ENCODE measurements around the gene CNP. TPM values are rescaled to one million over a fixed set of nuclear protein-coding genes. Genes with fewer than 3 reads are reported as not detected.
A peak's percentile ranks its signal among the peaks of the same experiment; 100 is the strongest.

Gene CNP
- total and polyA plus RNA-seq, 2 of the 8 experiments (the other 6 are each of a cell fraction or from before 2014, with no cell fraction given), result 21.9 to 60.6 TPM

DNA sequence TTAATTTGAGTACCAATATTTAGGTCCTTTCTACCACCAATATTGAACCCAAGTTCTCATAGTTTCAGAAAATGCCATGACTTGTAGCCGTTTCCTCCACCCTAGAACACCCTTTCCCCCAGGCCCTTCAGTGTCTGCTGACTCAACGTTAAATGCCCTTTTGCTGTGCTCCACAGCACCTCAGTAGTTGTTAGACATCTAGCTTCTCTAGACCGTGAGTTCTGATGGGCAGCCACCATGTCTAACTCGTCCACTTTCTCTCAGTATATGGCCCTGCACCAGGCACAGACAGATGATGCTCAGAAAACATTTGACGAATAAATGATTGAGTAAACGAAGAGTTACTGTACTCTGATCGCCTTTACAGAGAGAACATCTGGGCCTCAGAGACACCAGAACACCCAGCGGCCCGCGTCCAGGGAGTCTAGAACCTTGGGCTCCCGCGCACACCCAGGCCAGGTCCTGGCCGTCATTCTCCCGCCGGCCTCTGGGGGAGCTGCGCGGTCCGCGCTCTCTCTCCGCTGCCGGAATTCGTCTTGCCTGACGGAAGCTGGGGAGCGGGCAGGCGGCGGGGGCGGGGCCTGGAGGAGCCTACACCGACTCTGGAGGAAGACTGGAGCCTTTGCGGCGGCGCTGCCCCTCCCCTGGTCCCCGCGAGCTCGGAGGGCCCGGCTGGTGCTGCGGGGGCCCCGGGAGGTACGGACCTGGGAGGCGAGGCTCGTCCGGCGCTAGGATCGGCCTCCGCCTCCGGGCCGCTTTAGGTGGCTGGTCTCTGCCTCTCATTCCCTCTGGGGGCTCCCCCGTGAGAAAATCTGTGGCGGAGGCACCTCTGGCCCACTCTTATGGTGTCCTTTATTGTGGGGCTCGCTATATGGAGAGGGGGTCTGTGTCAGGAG is 53.2 kb downstream of the CNP start, which contains the start of gene NKIRAS2 (continued):
- no peak for TF ChIP-seq ZNF274 (IDR thresholded peaks at IDR 0.05; ENCODE audit: borderline replicate concordance, extremely low read depth, low read length)
- TF ChIP-seq MAFK (IDR thresholded peaks at IDR 0.05; ENCODE audit: low read depth, low read length), result no peak
- TF ChIP-seq SIX5 (IDR thresholded peaks at IDR 0.05; ENCODE audit: low read depth, low read length), result no peak
- no peak for TF ChIP-seq CHD1 (IDR thresholded peaks at IDR 0.05; ENCODE audit: low read depth, low read length)
- no peak for TF ChIP-seq RFX5 (IDR thresholded peaks at IDR 0.05; ENCODE audit: borderline replicate concordance, low read depth, low read length)
- TF ChIP-seq USF2 (IDR thresholded peaks at IDR 0.05; ENCODE audit: low read length), result no peak
- TF ChIP-seq SP4 (IDR thresholded peaks at IDR 0.05; ENCODE audit: low read length), result no peak
- TF ChIP-seq FOSL1 (IDR thresholded peaks at IDR 0.05; ENCODE audit: insufficient read depth, low read depth, low read length), result no peak
- TF ChIP-seq SUZ12 (IDR thresholded peaks at IDR 0.05; ENCODE audit: low read length), result no peak
- peak; percentile 30 for TF ChIP-seq KDM4A (IDR thresholded peaks at IDR 0.05; ENCODE audit: low read depth, low read length, severe bottlenecking)
- TF ChIP-seq SRF (IDR thresholded peaks at IDR 0.05; ENCODE audit: low read depth, low read length), result 0 out of 2 replicates have a peak, but pooled peaks have one; percentile 13
- no peak for TF ChIP-seq BACH1 (IDR thresholded peaks at IDR 0.05; ENCODE audit: low read length)
- TF ChIP-seq TAF7 (optimal IDR thresholded peaks at IDR 0.05; ENCODE audit: borderline replicate concordance, low read depth, low read length), result peak; percentile 43
- no peak for TF ChIP-seq SAP30 (IDR thresholded peaks at IDR 0.05; ENCODE audit: insufficient read depth, insufficient replicate concordance, low read length)
- peak; percentile 57 to 86; a peak in 2 of 4 replicates for TF ChIP-seq SIN3A (conservative IDR thresholded peaks at IDR 0.05 in 1 of 2, IDR thresholded peaks at IDR 0.05 in 1 of 2; ENCODE audit: low read depth in 1 of 2, low read length in 2 of 2)
- no peak for TF ChIP-seq CHD2 (IDR thresholded peaks at IDR 0.05; ENCODE audit: low read length)
- no peak for TF ChIP-seq EP300 (IDR thresholded peaks at IDR 0.05; ENCODE audit: borderline replicate concordance in 1 of 2, low read depth in 2 of 2, low read length in 2 of 2)
- TF ChIP-seq POLR2A (IDR thresholded peaks at IDR 0.05; ENCODE audit: control extremely low read depth in 1 of 2, low read depth in 2 of 2, low read length in 2 of 2), result peak in 1 of 2 experiments; percentile 77; a peak in 1 of 3 replicates
- peak; percentile 70 for TF ChIP-seq TEAD4 (IDR thresholded peaks at IDR 0.05; ENCODE audit: low read depth, low read length)
- TF ChIP-seq TBP (IDR thresholded peaks at IDR 0.05; ENCODE audit: low read depth, low read length), result peak; percentile 49; the same call in 1 of the 2 replicates
- no peak for TF ChIP-seq RNF2 (IDR thresholded peaks at IDR 0.05; ENCODE audit: borderline replicate concordance, low read depth, low read length, missing control alignments, poor library complexity, severe bottlenecking)
- no peak for TF ChIP-seq EZH2 (IDR thresholded peaks at IDR 0.05; ENCODE audit: low read depth, low read length, severe bottlenecking)

All from H1 (cell line).